ENCODE data around the gene TNFSF13B. TPM values are rescaled to one million over a fixed set of nuclear protein-coding genes. Genes with fewer than 3 reads are reported as not detected.
"Not testable (repeated sequence)": the region's sequence is repeated elsewhere in the genome, so short reads cannot be mapped to it uniquely, and the experiment has no call there.

TNFSF13B gene
- total RNA-seq, 4 donors from 2014 or later: 0.31 to 2.1 (median 1.6) TPM; not detected in 1

DNA sequence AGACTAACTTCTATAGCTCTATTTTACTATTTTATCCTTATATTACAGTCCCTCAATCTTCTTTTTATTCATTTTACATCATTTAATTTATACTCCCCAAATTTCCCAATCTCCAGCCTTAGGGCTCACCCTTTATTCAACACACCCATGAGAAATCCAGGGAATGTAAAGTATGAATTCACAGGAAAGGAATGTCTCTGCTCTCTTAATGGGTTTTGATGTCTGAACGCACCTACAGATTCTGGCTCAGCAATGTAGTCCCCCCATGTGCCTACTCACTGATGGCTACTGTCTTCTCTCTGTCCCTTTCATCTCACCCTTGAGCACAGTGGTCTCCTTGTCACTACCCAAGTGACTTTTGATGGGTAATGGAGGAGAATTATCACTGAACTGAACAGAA lies 32.8 kb downstream of the TNFSF13B start:
- Histone ChIP-seq H3K9me3 (no peaks in the 10 kb centered on the region), H3K4me1 (no peaks in the 10 kb centered on the region), H3K4me3 (no peak overlapping the region), H3K27me3 (no peaks in the 10 kb centered on the region), H3K27ac (no peak overlapping the region), H3K36me3 (no peaks in the 10 kb centered on the region)
- no peak for DNase-seq
- intact Hi-C loops (cut with DNase I): no loop called here
- TF ChIP-seq, protein P1, sequence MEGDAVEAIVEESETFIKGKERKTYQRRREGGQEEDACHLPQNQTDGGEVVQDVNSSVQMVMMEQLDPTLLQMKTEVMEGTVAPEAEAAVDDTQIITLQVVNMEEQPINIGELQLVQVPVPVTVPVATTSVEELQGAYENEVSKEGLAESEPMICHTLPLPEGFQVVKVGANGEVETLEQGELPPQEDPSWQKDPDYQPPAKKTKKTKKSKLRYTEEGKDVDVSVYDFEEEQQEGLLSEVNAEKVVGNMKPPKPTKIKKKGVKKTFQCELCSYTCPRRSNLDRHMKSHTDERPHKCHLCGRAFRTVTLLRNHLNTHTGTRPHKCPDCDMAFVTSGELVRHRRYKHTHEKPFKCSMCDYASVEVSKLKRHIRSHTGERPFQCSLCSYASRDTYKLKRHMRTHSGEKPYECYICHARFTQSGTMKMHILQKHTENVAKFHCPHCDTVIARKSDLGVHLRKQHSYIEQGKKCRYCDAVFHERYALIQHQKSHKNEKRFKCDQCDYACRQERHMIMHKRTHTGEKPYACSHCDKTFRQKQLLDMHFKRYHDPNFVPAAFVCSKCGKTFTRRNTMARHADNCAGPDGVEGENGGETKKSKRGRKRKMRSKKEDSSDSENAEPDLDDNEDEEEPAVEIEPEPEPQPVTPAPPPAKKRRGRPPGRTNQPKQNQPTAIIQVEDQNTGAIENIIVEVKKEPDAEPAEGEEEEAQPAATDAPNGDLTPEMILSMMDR (IDR thresholded peaks at IDR 0.05): no peak
- TF ChIP-seq POLR2A (IDR thresholded peaks at IDR 0.05): no peak
- WGBS, 2 donors: 50 to 57% methylated on average over 1 of the region's 1 CpG

DNA sequence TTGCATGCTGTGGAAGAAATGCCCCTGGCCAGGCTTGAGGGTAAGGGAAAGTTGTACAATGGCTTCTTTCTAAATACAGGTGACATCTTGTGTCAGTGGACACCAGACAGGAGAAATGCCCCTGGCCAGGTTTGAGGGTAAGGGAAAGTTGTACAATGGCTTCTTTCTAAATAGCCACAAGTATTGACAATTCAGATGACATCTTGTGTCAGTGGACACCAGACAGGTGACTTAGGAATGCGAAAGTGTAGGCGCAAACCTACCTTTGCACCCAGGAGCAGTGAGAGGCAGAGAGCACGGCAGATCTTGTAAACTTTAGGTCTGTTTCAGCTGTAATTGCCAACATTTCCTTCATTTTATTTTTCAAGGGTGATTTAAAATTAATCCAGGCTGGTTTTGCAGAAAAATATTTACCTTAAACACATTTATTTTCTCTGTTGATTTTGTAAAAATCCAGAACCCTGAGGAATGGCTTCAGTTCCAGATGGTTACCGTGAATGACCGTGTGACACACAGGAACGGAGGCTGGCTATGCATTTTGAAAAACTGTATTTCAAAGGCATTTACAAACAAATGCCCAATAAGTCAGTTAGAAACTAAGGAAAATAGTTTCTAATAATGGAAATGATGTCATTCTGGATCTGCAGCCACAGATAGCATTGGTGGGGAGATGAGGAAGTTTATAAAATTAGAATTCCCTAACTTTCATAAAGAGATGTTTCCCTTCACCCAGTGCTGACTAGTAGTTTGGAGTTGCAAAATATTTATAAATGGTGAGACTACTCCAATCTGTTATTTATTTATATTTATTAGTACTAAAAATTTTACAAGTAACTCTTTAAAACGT lies 34.9 kb downstream of the TNFSF13B start:
- WGBS, 2 donors: 46 to 51% methylated on average over 7 of the region's 7 CpGs
- TF ChIP-seq, protein P1 (IDR thresholded peaks at IDR 0.05): no peak
- TF ChIP-seq POLR2A (IDR thresholded peaks at IDR 0.05): no peak
- intact Hi-C loops (cut with DNase I): no loop called here
- no peaks in the 10 kb centered on the region for H3K9me3 ChIP-seq
- H3K4me1 ChIP-seq: no peaks in the 10 kb centered on the region
- H3K36me3 ChIP-seq: no peaks in the 10 kb centered on the region
- no peak overlapping the region for H3K27ac ChIP-seq
- H3K27me3 ChIP-seq: no peaks in the 10 kb centered on the region
- no peak for DNase-seq
- no peak overlapping the region for H3K4me3 ChIP-seq

DNA sequence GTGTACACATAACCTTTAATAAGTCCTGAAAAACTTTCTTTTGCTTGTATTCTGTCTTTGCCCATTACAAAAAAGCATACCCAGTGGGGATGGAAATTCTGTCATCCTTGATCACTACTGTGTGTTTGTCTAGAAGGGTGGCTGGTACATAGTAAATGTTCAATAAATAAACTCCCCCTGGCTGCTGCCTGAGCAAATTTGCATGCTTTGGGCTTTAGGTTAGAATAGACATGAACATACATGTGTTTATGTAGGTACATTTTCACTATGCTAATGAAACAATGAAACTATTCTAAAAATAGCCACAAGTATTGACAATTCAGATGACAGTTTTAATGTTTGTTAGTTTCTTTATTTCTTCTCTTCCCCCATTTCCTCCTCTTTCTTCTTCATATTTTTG lies 36.1 kb downstream of the TNFSF13B start:
- Histone ChIP-seq H3K27ac (no peak overlapping the region), H3K4me1 (no peaks in the 10 kb centered on the region), H3K27me3 (no peaks in the 10 kb centered on the region), H3K9me3 (no peaks in the 10 kb centered on the region), H3K36me3 (no peaks in the 10 kb centered on the region), H3K4me3 (no peak overlapping the region)
- no peak for TF ChIP-seq POLR2A (IDR thresholded peaks at IDR 0.05)
- TF ChIP-seq, protein P1 (IDR thresholded peaks at IDR 0.05): no peak
- no peak for DNase-seq
- intact Hi-C loops (cut with DNase I): no loop called here

DNA sequence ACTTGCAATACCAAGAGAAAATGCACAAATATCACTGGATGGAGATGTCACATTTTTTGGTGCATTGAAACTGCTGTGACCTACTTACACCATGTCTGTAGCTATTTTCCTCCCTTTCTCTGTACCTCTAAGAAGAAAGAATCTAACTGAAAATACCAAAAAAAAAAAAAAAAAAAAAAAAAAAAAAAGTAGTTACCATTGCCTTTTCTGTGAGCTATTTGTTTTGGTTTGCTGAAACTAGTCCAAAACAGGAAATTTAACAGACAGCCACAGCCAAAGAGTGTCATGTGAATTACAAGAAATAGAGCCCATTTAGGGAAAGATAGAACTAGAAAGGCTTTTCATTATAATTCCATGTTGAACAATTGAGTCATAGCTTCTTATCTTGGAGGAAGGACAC lies 37.3 kb downstream of the TNFSF13B start:
- Histone ChIP-seq H3K4me3 (no peak overlapping the region), H3K27me3 (no peaks in the 10 kb centered on the region), H3K9me3 (no peaks in the 10 kb centered on the region), H3K36me3 (no peaks in the 10 kb centered on the region), H3K4me1 (no peaks in the 10 kb centered on the region), H3K27ac (no peak overlapping the region)
- no peak for DNase-seq
- intact Hi-C loops (cut with DNase I): no loop called here
- TF ChIP-seq, protein P1 (IDR thresholded peaks at IDR 0.05): no peak
- TF ChIP-seq POLR2A (IDR thresholded peaks at IDR 0.05): no peak

DNA sequence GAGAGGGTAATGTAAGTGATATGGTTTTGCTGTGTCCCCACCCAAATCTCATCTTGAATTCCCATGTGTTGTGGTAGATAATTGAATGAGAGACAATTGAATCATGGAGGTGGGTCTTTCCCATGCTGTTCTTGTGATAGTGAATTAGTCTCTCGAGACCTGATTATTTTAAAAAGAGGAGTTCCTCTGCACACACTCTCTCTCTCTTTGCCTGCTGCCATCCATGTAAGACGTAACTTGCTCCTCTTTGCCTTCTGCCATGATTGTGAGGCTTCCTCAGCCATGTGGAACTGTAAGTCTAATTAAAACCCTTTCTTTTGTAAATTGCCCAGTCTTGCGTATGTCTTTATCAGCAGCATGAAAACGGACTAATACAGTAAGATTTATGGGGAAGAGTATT lies 42.1 kb downstream of the TNFSF13B start:
- intact Hi-C loops (cut with DNase I); H3K4me1 ChIP-seq: not testable (repeated sequence)

More for the DNA sequence above, 42.1 kb downstream of the TNFSF13B start:
- 79 to 84% methylated on average over 4 of the region's 4 CpGs for WGBS, 2 donors
- not testable (repeated sequence) for H3K36me3 ChIP-seq, H3K4me3 ChIP-seq, H3K9me3 ChIP-seq, H3K27me3 ChIP-seq, DNase-seq, H3K27ac ChIP-seq
